HG03103 (cell line): Measurements from ENCODE around the gene BGLAP.

ENCODE experiments used
- ATAC-seq: cut with Tn5 transposase; IDR thresholded peaks from one replicate; pipeline ENCODE4 v1.9.1; 2021; ENCODE audit warnings: low read depth; ENCODE audit not compliant: unreplicated experiment

The BGLAP gene

DNA sequence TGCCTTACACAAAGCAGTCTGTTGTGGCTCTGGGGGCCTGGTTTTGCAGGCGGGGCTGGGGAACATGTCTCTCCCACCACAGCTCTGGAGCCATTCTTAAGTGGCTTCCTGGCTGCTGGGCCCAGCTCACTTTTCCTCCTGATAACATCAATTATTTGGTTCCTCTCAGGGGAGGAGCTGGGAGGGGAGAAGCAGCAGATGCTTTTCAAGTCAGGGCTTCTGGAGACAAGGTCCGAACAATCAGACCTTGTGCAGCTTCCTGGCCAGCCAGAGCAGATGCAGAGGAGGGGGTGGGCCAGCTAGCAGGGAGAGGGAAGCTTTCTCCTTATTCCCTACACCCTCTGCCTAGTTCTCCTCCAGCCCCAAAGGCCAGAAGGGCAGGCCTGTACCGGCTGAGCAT is 9.5 kb downstream of the BGLAP start:
- no peak for ATAC-seq

DNA sequence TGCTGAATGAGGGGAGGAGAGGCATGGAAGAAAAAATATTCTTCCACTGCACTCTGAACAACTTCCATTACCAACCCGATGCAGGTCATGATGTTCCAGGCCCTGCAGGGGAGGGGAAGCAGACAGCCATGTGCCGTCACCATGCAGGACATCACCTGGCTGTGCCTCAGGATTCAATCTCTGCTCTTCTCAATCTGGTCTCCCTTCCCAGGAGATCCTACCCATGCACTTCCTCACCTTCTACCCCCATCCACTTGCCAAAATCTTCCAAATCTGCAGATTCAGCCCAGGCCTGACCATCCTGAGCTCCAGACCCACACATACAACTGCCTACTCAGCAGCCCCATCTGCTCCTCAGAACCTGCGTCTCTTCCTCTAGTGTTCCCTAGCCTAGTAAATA is 11.7 kb downstream of the BGLAP start:
- ATAC-seq, result no peak

DNA sequence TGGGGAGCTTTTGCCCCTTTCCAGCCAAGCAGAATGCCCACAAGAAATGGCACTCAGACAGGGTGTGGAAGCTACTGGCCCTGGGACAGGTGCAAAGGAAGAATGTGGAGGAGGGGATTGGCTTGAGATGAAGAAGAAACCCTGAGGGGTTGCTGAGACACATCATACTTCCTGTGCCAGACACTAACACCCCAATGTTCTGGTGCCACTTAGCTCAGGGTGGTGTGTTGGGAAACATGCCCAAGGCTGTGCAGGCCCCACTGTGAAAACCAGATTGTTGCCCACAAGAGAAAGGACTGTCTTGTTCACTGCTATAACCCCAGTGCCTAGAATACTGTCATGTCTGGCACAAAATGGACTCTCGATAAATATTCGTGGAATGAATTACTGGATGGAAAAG is 15.7 kb downstream of the BGLAP start:
- no peak for ATAC-seq

DNA sequence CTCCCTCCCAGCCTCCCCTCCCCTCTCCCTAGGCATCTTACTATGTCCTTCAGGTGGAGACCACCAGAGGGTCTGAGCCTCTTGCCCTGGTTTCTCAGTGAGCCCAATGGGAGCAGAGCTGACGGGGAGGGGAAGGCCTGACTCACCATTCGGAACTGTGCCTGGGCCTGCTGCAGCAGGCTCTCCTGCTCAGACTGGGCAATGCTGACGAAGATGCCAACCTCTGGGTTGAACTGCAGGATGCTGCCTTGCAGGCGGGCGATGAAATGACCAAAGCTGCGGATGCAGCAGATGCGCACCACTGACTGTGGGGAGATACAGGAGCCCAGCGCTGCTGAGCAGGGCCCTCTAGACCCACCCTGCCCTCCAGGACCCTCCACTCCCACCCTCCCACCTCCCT is 16.9 kb downstream of the BGLAP start:
- no peak for ATAC-seq

DNA sequence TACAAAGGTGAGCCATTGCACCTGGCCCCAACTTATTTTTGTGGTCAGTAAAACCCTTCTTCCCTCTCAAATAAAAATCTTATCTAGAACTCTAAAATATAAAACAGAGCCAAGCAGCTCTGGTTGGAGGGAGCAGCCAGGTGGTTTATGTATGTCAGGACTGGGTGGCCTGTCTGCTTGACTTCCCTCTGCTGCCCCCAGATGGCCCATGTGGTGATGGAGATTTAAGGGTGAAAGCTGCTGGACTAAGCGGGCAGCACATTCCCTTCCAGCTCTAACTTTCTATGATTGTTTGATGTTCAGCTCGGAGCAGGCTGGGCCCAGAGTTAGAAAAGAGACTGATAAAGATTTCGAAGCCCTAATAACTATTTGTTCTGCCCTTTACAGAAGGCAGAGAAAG is 17.8 kb downstream of the BGLAP start:
- ATAC-seq, result no peak

DNA sequence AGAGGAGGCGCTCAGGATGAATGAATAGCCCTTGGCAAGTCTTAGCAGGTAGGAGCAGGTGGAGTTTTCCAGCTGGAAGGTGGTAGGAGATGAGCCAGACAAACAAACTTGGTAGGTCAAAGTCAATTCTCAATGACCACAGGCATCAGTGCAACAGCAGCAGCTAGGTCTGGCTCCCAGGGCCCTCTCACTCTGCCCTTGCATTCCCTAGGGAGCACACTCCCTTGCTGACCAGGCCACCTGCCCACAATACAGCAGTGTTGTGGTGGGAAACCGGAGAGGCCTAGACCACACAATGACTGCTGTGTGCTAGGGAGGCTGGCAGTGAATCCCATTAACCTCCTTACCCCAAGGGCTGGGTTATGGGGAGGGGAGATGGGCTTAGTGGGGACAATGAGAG is 18.9 kb downstream of the BGLAP start:
- no peak for ATAC-seq

DNA sequence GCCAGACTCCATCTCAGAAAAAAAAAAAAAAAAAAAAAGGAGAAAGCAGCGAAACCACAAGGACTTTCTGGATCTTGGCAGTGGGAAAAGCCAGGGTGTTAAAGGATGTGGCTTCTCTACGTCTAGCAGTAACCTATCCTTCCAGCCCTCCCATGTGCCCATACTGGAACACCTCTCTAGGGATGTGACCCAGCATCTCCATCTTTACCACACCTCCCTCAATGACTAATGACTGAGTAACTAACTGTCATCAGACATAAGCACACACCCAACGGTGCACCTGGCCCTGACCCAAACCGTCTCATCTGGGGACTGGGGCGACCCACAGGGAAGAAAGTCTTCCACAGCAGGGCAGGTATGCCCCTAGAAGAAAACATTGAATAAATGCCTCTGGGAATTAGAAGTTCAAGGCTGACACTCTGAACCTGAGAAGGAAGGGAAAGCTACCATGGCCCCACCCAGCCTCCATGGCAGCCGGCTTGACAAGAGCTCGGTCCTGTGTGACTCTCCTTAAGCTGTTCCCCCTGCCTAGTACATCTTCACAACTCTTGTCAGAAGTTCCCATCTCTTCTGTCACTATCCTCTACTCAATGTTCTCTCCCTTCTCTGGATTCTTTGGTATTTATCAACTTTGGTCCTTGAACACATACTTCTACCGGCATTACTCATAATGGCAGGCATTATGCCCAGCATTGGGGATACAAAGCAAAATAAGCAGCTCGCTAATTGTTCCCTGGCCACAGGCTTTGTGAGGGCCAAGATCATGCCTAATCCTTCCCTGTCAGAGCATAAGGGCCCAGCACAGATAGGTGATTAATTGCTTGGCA is 20.7 kb downstream of the BGLAP start:
- ATAC-seq, result no peak

DNA sequence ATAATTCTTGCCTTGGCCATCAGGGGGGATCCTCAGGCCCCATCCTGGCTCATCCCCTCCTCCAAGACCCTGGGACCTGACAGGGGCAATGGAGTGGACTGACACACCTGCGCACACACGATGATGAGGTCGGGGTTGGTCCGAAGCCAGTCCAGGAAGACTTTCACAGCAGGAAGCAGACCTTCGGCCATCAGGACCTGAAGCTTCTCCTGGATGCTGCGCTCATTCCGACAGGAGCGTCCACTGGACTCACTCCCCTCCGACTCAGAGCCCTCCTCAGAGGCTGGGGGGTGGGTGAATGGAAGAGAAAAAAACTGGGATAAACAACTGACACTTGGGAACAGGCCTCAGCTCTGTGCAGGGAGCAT is 21.3 kb downstream of the BGLAP start:
- no peak for ATAC-seq

DNA sequence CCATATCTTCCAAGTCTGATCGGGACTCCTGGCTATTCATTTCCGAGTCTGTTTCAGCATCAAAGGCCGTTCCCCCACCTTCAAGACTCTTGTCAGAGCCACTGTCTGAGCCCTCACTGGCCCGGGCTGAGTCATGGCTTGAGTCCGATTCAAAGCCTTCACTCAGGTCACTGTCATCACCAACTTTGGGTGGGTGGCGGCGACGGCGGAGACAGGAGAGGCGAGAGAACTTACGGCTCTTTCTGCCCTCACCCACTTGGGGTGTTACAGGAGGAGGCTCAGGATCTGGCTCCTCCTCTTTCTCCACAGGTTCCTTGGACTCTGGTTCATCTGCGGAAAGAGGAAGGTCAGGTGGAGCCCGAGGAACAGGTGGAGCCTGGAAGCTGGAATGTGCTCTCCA is 24.1 kb downstream of the BGLAP start:
- no peak for ATAC-seq

DNA sequence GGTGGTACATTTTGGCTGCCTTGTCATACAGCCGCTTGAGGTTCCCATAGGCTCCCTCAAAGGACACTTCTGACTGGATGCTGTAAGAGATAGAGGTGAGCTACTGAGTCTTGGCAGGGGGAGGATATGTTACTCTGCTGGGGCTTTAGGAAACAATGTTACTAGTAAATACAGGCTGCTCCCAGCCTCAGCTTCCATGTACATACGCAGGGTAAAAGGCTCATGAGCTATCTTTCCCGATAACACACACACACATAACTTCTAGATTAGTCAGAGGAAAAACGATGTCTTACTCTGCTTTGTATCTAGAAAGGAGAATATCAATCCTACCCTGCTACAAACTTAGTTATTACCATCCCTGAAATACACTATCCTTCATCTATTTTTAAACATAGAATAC is 26.4 kb downstream of the BGLAP start:
- ATAC-seq, result no peak

DNA sequence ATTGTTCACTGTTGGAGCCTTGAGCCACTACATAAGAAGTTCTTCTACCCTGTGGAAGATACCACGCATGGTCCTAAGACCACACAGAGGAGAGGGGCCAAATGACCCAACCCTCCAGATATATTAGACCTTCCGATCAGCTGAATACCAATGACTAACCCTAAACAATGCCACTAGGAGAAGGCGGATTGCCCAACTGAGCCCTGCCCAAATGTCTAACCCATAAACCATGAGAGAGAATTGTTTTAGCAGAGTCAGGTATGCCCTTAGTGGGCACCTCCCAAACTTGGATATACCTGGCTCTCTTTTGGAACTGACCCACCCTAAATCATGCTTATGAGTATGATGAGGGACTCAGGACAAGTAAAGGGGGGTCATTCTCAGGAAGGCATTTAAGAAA is 28.3 kb downstream of the BGLAP start:
- ATAC-seq, result no peak

DNA sequence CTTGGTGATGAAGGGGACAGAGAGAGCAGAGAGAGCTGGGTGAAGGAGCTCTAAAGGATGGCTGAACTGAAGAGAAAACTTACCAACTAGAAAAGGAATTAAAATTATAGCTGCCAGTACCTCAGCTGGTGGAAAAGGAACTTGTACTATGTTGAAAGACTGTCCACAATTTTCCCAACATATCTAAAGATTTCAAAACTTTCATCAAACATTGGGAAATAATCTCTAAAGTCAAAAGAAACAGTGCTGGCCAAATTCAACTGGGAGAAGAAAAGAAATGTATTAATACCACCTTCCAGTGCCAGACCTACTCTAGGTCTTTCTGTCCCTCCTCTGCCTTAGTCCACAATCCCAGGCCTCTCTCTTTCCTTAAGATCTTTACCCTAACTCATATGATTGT is 34.5 kb downstream of the BGLAP start:
- ATAC-seq, result no peak

DNA sequence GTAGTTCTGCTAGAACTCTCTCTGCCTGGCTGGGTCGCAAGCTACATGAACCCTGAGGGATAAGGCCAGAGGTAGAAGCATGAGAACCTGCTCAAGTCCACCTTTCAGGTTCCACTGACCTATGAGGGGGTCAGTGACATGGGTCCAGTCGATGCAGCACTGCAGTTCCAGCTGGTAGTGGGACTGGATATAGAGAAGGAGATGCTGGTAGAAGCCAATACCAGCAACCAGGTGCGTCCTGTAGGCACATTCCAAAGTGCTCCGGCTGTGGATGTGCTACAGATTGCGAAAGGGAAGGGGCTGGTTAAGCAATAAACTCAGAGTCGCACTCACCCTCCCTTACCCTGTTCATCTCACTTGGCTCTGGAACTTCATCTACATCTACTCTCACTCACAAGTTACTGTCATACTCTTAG is 35.0 kb downstream of the BGLAP start:
- ATAC-seq, result no peak

DNA sequence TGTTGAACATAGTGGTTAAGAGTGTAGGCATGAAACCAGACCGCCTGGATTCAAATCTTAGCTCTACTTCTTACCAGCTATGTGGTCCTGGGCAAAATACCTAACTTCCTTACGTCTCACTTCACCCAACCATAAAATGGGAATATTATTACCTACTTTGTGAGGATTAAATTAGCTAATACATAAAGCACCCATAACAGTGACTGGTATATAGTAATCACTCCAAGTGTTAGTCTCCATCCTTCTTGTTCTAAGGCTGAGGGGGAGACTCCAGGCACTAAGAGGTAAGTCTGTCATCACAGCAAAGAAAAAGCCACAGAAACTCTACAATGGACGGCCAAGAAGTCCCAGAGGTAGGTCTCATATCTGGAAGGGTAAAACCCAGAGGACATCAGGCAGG is 37.9 kb downstream of the BGLAP start:
- ATAC-seq, result no peak

DNA sequence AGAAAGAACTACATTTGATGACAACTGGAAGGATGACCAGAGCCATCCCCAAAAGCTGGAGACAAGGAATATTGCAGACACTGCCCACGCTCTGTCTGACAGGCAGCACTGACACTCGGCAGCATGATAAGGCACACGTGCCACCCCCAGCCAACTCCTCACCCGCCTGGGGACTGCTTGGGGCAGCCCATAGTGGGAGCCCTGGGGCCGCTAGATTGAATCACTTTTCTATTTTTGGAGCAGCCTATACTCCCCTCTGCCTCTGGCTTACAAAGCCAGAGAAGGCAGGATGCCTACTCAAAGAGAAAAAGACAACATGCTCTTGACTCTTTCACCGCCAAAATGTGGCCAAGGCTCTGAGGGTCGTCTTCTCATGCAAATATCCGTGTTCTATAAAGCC is 39.3 kb downstream of the BGLAP start:
- no peak for ATAC-seq

DNA sequence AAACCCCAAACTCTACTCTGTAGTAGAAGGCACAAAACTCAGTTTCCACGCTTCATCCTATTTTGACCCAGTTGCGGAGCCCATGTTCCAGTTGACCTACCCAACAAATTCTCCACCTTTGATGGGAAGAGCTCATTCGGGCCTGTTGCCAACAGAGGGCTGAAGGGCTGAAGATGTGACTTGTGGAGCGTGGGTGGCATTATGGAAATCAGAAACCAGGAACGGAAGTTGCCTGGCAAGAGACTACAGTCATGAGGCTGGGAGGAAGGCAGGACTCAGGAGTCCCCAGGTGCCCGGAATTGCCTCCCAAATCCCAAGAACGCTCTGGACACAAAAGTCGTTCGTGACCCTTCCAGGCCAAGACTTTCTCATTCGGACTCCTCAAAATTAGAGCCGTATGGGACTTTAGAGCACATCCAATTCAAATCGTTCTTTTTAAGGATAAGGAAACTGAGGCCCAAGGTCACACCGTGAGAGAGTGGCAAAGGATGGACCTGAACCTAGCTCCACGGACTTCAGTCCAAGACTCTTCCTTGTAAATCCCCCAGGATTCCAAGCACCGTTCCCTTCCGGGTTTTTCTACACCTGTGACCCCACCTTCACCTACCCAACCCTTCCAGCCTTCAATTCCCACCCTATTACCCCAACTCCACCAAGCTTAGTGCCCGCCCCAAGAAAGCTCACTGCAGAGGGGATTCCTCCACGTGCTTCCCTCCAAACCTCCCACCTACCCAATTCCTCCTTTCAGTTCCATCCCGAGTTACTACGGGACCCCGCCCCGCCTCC is 39.9 kb downstream of the BGLAP start:
- ATAC-seq, result no peak

DNA sequence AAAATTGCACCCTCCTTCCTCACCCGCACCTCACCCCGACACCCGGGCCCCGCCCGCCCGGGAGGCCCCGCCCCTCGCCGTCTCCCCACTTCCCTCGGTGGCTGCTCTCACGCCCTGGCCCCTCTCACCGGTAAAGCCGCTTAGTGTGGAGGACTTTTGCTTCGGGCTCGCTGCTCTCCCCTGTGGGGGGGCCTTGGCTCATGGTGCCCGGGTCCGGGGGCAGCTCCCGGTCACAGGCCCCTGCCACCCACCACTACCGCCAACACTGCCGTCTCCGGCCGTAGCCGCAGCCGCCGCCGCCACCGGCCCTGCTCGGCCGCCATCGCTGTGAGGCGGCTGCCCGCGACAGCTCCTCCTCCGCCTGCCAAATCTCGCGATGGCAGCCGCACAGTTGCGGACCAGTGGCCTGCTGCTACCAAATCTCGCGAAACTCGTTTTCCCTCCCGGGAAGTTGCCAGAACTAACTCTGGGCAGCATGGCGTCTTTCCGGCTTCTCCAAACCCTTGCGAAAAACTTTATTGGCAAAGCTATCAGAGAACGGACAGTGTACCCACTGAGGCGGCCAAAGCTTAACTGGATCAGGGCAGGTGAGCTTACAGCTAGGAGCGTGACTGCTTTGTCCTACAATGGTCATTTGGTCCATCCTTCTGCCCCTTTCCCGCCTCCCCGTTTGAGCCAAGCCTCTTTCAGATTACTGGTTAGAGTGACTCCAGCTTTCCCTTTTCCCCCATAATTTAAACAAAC is 40.7 kb downstream of the BGLAP start, which contains the start of gene SMG5:
SMG5 (minus strand) TSS at position 347 of the 744 bp plus-strand sequence; CDS start at position 202, 145 bp downstream.
- peak; percentile 78 for ATAC-seq

DNA sequence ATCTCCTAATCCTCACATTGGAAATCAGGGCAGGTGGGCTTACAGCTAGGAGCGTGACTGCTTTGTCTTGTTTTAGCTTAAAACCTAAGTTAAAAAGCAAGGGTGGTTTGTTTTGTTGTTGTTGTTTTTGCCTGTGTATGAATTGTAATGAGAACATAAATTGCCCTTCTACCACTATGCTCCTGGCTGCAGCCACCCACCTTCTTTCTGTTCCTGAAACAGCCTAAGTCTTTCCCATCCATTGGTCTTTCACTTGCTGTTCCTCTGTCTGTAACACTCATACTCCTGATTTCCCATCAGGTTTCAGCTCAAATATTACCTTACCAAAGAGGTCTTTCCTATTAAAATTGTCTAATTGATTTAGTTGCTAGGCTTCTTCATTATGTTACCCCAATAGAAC is 41.5 kb downstream of the BGLAP start:
- ATAC-seq, result no peak

DNA sequence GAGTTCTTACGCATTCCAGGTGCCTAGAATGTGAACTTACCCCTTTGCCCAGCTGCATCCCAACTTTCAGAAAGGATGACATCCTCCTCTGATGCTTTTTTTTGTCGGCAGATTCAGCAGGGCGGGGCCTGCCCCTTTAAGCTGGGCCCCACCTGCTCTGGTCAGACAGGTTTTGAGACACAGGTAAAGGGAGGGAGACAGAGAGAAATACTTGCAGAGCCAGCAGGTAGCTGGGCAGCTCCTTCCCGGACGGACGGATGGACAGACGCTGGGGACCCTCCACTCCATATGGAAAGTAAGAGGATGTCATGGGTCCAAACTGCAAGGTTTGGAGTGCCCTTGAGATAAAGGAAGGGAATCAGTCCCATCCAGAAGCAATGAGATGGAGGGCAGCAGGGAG is 42.1 kb downstream of the BGLAP start, which contains the start of gene TMEM79:
TMEM79 (plus strand) TSS at position 214 of the 400 bp plus-strand sequence. CDS start 902 bp downstream, outside the sequence.
- ATAC-seq, result no peak

DNA sequence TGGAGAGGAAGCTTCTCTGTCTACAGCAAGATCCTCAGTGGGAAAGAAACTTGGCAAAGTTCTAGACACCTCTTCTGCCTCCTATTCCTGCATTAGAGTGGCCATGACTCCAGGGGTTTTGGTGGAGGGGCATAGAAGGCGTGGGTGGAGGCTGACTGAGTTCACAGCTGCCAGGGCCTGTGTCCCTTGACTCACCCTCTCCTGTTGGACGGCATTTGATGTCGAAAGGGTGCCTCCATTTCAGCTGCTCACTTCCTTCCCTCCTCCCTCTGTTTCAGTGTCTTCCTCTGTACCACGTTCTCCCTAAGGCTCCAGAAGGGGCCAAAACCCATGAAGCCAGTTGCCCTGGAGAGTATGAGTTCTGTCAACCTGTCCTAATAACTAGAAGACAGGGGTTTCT is 42.8 kb downstream of the BGLAP start:
- no peak for ATAC-seq

DNA sequence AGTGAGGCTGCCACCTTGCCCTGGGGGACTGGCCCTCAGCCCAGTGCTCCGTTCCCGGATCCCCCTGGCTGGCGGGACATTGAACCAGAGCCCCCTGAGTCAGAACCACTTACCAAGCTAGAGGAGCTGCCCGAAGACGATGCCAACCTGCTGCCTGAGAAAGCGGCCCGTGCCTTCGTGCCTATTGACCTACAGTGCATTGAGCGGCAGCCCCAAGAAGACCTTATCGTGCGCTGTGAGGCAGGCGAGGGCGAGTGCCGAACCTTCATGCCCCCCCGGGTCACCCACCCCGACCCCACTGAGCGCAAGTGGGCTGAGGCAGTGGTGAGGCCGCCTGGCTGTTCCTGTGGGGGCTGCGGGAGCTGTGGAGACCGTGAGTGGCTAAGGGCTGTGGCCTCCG is 43.5 kb downstream of the BGLAP start:
- ATAC-seq, result no peak
